H1 (cell line): ENCODE results near the gene NLRP1. TPM values are rescaled to one million over a fixed set of nuclear protein-coding genes. Genes with fewer than 3 reads are reported as not detected.

Experiments
- CTCF ChIA-PET: fragments of 300-600 bp; sonication (Branson Sonifier 250); formaldehyde crosslinking; loops from one replicate; lab custom pipeline; 2021; ENCODE audit not compliant: partially characterized antibody; lab: Charles Lee
- POLR2A ChIA-PET: fragments of 300-600 bp; sonication (Branson Sonifier 250); formaldehyde crosslinking; loops from one replicate; lab custom pipeline; 2021; ENCODE audit warnings: inconsistent platforms; ENCODE audit not compliant: partially characterized antibody; lab: Charles Lee
- DNase-seq, 2 experiments: peaks; one replicate each; pipeline versions ENCODE4 v3.0.0 to v3.0.0-alpha.2; 2010 to 2022; ENCODE audit warnings: low spot score in 2 of 2, low read depth in 1 of 2, mixed read lengths in 1 of 2
- FAIRE-seq: peaks from 2 replicates; lab custom pipeline; 2011; peaks lifted over from hg19 to GRCh38; lab: Jason Lieb, UNC
- H2AFZ ChIP-seq: 2 replicates; pipeline ENCODE4 v1.8.1; 2012; ENCODE audit warnings: low read length, inconsistent platforms
- H2AK5ac ChIP-seq: 2 replicates; pipeline ENCODE4 v1.6.1; 2013; ENCODE audit warnings: low read depth, low read length
- H2BK120ac ChIP-seq: replicated peaks from 2 replicates; pipeline ENCODE3; 2013; ENCODE audit warnings: low read depth, low read length, inconsistent platforms
- H2BK12ac ChIP-seq: 2 replicates; pipeline ENCODE4 v1.6.1; 2013; ENCODE audit warnings: low read depth, low read length
- H2BK15ac ChIP-seq: 2 replicates; pipeline ENCODE4 v1.6.1; 2013; ENCODE audit warnings: low read length
- H2BK20ac ChIP-seq: 2 replicates; pipeline ENCODE4 v1.6.1; 2013; ENCODE audit warnings: low read length
- H2BK5ac ChIP-seq: 2 replicates; pipeline ENCODE4 v1.6.1; 2013; ENCODE audit warnings: low read depth, low read length
- H3K14ac ChIP-seq: 2 replicates; pipeline ENCODE4 v1.6.1; 2013; ENCODE audit warnings: inconsistent platforms; ENCODE audit not compliant: insufficient read length
- H3K18ac ChIP-seq: 2 replicates; pipeline ENCODE4 v1.6.1; 2013; ENCODE audit warnings: low read length; ENCODE audit errors: extremely low read depth
- H3K23ac ChIP-seq: 2 replicates; pipeline ENCODE4 v1.6.1; 2013; ENCODE audit warnings: inconsistent platforms; ENCODE audit not compliant: insufficient read length
- H3K23me2 ChIP-seq: 2 replicates; pipeline ENCODE4 v1.6.1; 2013; ENCODE audit warnings: low read depth, low read length
- H3K27ac ChIP-seq: 2 replicates; pipeline ENCODE4 v1.6.1; 2011; ENCODE audit warnings: low read depth, low read length, inconsistent platforms
- H3K27me3 ChIP-seq, 4 experiments: replicated peaks in 1 of 4; 1 replicate in 1 of 4; 2 replicates in 3 of 4; pipeline versions ENCODE4 v1.6.1 to v1.8.1; 2011 to 2013; ENCODE audit warnings: low read length in 3 of 4, mild to moderate bottlenecking in 3 of 4, inconsistent platforms in 2 of 4, mixed read lengths in 2 of 4, moderate library complexity in 1 of 4; ENCODE audit not compliant: control insufficient read depth in 3 of 4, insufficient read depth in 3 of 4; ENCODE audit errors: extremely low read depth in 1 of 4
- H3K36me3 ChIP-seq, 4 experiments: 2 replicates each; pipeline versions ENCODE4 v1.6.1 to v1.8.1; 2011 to 2013; ENCODE audit warnings: mild to moderate bottlenecking in 4 of 4, low read length in 3 of 4, moderate library complexity in 2 of 4, control low read depth in 1 of 4, inconsistent platforms in 1 of 4; ENCODE audit not compliant: insufficient read depth in 4 of 4, control insufficient read depth in 2 of 4
- H3K4ac ChIP-seq: replicated peaks from 2 replicates; pipeline ENCODE3; 2013; ENCODE audit warnings: low read length, low read depth, mixed read lengths, inconsistent platforms; ENCODE audit not compliant: insufficient read length
- H3K4me1 ChIP-seq, 4 experiments: replicated peaks in 1 of 4; 1 replicate in 1 of 4; 2 replicates in 3 of 4; pipeline versions ENCODE4 v1.6.1 to v1.8.1; 2011 to 2013; ENCODE audit warnings: low read length in 3 of 4, inconsistent platforms in 2 of 4, mixed read lengths in 1 of 4; ENCODE audit not compliant: insufficient read depth in 4 of 4, control insufficient read depth in 3 of 4
- H3K4me2 ChIP-seq, 2 experiments: 2 replicates each; pipeline versions ENCODE4 v1.6.1 to v1.8.1; 2011 to 2013; ENCODE audit warnings: low read depth in 2 of 2, low read length in 2 of 2, control low read depth in 1 of 2, inconsistent platforms in 1 of 2, mild to moderate bottlenecking in 1 of 2; ENCODE audit not compliant: insufficient read depth in 1 of 2
- H3K4me3 ChIP-seq, 4 experiments: fragments of 200-600, 300-600 bp in 1 of 4; sonication (generic), shearing (Covaris generic), sonication (Bioruptor Twin) in 1 of 4; 2 replicates each; pipeline versions ENCODE4 v1.5.1 to v1.8.1; 2011 to 2016; ENCODE audit warnings: low read length in 4 of 4, low read depth in 3 of 4, control low read depth in 2 of 4, inconsistent platforms in 2 of 4, mild to moderate bottlenecking in 2 of 4, mixed read lengths in 1 of 4, moderate library complexity in 1 of 4; ENCODE audit not compliant: insufficient read depth in 2 of 4; ENCODE audit errors: extremely low read depth in 1 of 4
- H3K56ac ChIP-seq: replicated peaks from 2 replicates; pipeline ENCODE3; 2013; ENCODE audit warnings: low read depth, mild to moderate bottlenecking, mixed read lengths, low read length, inconsistent platforms; ENCODE audit not compliant: insufficient read length
- H3K79me1 ChIP-seq: 2 replicates; pipeline ENCODE4 v1.6.1; 2013; ENCODE audit warnings: low read depth, low read length, control low read depth
- H3K79me2 ChIP-seq, 2 experiments: 2 replicates each; pipeline versions ENCODE4 v1.6.1 to v1.8.1; 2012 to 2013; ENCODE audit warnings: low read length in 2 of 2, mild to moderate bottlenecking in 2 of 2, inconsistent platforms in 1 of 2; ENCODE audit not compliant: insufficient read depth in 2 of 2, control insufficient read depth in 1 of 2
- H3K9ac ChIP-seq, 4 experiments: replicated peaks in 1 of 4; 1 replicate in 1 of 4; 2 replicates in 3 of 4; pipeline versions ENCODE4 v1.6.1 to v1.8.1; 2011 to 2013; ENCODE audit warnings: low read depth in 3 of 4, low read length in 3 of 4, control low read depth in 2 of 4, mild to moderate bottlenecking in 2 of 4, moderate library complexity in 2 of 4, inconsistent platforms in 1 of 4; ENCODE audit errors: extremely low read depth in 1 of 4
- H3K9me3 ChIP-seq, 2 experiments: 2 replicates each; pipeline versions ENCODE4 v1.6.1 to v1.8.1; 2012 to 2013; ENCODE audit warnings: mild to moderate bottlenecking in 2 of 2, moderate library complexity in 2 of 2, control low read depth in 1 of 2, inconsistent platforms in 1 of 2, low read depth in 1 of 2, low read length in 1 of 2, mixed read lengths in 1 of 2; ENCODE audit not compliant: insufficient read depth in 2 of 2
- H4K20me1 ChIP-seq, 2 experiments: replicated peaks in 1 of 2; 2 replicates each; pipeline versions ENCODE3 to v1.8.1; 2011 to 2013; ENCODE audit warnings: inconsistent platforms in 2 of 2, low read length in 2 of 2, mild to moderate bottlenecking in 1 of 2; ENCODE audit not compliant: insufficient read depth in 2 of 2, control insufficient read depth in 1 of 2
- H4K5ac ChIP-seq: 2 replicates; pipeline ENCODE4 v1.6.1; 2013; ENCODE audit warnings: low read length, low read depth, mixed read lengths, inconsistent platforms; ENCODE audit not compliant: insufficient read length
- H4K8ac ChIP-seq: 2 replicates; pipeline ENCODE4 v1.8.0; 2013; ENCODE audit warnings: mild to moderate bottlenecking, moderate library complexity, low read length, inconsistent platforms; ENCODE audit not compliant: insufficient read depth; ENCODE audit errors: extremely low read depth
- H4K91ac ChIP-seq: replicated peaks from 2 replicates; pipeline ENCODE3; 2013; ENCODE audit warnings: low read length, mixed read lengths, inconsistent platforms; ENCODE audit not compliant: insufficient read length
- CBX8 ChIP-seq: fragments of 300-800, 300-1000 bp; sonication (generic); IDR thresholded peaks from 2 replicates; pipeline ENCODE4 v1.7.1; 2016; ENCODE audit warnings: low read depth, low read length, borderline replicate concordance
- POU5F1 ChIP-seq: IDR thresholded peaks from 2 replicates; pipeline ENCODE4 v1.6.1; 2011; ENCODE audit warnings: low read depth, mild to moderate bottlenecking, low read length, moderate library complexity
- SP1 ChIP-seq: IDR thresholded peaks from 2 replicates; pipeline ENCODE4 v1.6.1; 2011; ENCODE audit warnings: low read depth, low read length
- TAF7 ChIP-seq: optimal IDR thresholded peaks from 2 replicates; pipeline ENCODE3; 2011; ENCODE audit warnings: low read depth, mild to moderate bottlenecking, inconsistent platforms, low read length, moderate library complexity, borderline replicate concordance
- WGBS, 2 experiments: shearing (Covaris generic) in 1 of 2; methylation state at CpG; one replicate each; pipeline versions ENCODE4 v1.1.6 to v1.1.7; 2013 to 2015; ENCODE audit warnings: low lambda C conversion rate in 2 of 2, mixed read lengths in 2 of 2, inconsistent platforms in 1 of 2, low coverage in 1 of 2, missing lambda C conversion rate in 1 of 2; ENCODE audit not compliant: insufficient replicate concordance in 2 of 2, insufficient coverage in 1 of 2, insufficient read length in 1 of 2; ENCODE audit errors: extremely low coverage in 1 of 2, missing lambda C conversion rate in 1 of 2; 5-methylcytosine and 5-hydroxymethylcytosine counted together
- polyA plus RNA-seq, 7 experiments: library from polyadenylated mRNA; depleted of rRNA in 3 of 7; stranded (reverse) in 5 of 7; unstranded in 2 of 7; fragments of >200 nt in 5 of 7; fragments of 200-250 nt in 2 of 7; gene quantifications; 1 replicate in 5 of 7; 2 replicates in 1 of 7; 4 replicates in 1 of 7; pipeline versions ENCODE4 v1.2.1 to v1.2.3, GENCODE V29; 2011 to 2013; ENCODE audit warnings: missing spikeins in 2 of 7, mixed read lengths in 2 of 7
- total RNA-seq: library from RNA; stranded (reverse); fragmentation: NEBNext Ultra II Directional; extraction: Animal tissue kit (Norgen Biotek cat#: 25700); gene quantifications from 2 replicates; pipeline ENCODE4 v1.2.1, GENCODE V29; 2021

The NLRP1 gene
- total and polyA plus RNA-seq, 2 of the 8 experiments (the other 6 are each of a cell fraction or from before 2014, with no cell fraction given), result 8.6 to 10.4 TPM

DNA sequence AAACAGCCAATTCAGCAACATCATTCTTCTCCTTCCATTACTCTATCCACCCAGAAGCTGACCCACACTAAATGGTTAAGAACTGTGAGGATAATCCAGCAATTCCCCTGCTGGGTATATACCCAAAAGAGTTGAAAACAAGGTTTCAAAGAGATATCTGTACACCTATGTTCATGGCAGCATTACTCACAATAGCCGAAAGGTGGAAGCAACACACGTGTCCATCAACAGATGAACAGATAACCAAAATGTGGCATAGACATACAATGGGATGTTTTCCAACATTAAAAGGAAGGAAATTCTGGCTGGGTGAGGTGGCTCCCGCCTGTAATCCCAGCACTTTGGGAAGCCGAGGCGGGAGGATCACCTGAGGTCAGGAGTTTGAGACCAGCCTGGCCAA lies 78.0 kb downstream of the NLRP1 start:
- WGBS, 2 experiments, result 88% methylated on average over 5 of the region's 5 CpGs; no CpG with 5 or more reads in 1 of the 2 experiments
- Histone ChIP-seq H3K4me1 (peaks cover 3 to 4% (median 3%) of the 10 kb centered on the region in 4 experiments; a peak in 4 of 7 replicates), H2AFZ (no peak overlapping the region), H2BK20ac (no peak overlapping the region), H3K56ac (no peak overlapping the region), H4K8ac (no peak overlapping the region), H3K9ac (no peak overlapping the region), H2BK5ac (no peak overlapping the region), H3K9me3 (no peaks in the 10 kb centered on the region), H3K14ac (no peak overlapping the region), H2BK120ac (no peak overlapping the region), H4K20me1 (peaks cover 0 to 2% of the 10 kb centered on the region in 2 experiments), H3K4ac (no peak overlapping the region), H3K23me2 (peaks cover 6% of the 10 kb centered on the region; the same call in 1 of the 2 replicates), H4K5ac (no peak overlapping the region), H3K79me1 (no peaks in the 10 kb centered on the region), H3K27me3 (peaks cover 0 to 15% (median 9%) of the 10 kb centered on the region in 4 experiments; a peak in 4 of 7 replicates), H3K27ac (no peak overlapping the region), H3K4me3 (no peak overlapping the region), H3K18ac (no peak overlapping the region), H3K36me3 (no peaks in the 10 kb centered on the region), H2BK15ac (no peak overlapping the region), H3K4me2 (no peak overlapping the region), H3K23ac (no peak overlapping the region), H2AK5ac (no peak overlapping the region), H2BK12ac (no peak overlapping the region), H4K91ac (no peak overlapping the region), H3K79me2 (no peaks in the 10 kb centered on the region)
- FAIRE-seq (no peak), DNase-seq (no peak)
- TF ChIP-seq SP1, result no peak
- no peak for TF ChIP-seq TAF7
- TF ChIP-seq POU5F1, result no peak
- TF ChIP-seq CBX8, result no peak
- ChIA-PET POLR2A (interaction anchor here (0.7 to 0.9 kb wide), 2 partner anchors 36 to 139 kb away, joined by 3 read pairs; no protein-coding TSS in a partner anchor), CTCF (interaction anchor here (1.4 kb wide), 1 partner anchor 19 kb away, joined by 4 read pairs; no protein-coding TSS in a partner anchor)
